Fibroblast of peridontal ligament (primary cell): ENCODE results near the gene FASTK.
"Not testable (repeated sequence)": the region's sequence is repeated elsewhere in the genome, so short reads cannot be mapped to it uniquely, and the experiment has no call there.

Experiments
- DNase-seq: peaks from one replicate; pipeline ENCODE4 v3.0.0-alpha.2; 2010; ENCODE audit errors: extremely low read depth

FASTK gene

GRCh38 chr7:151047976-151048815, 32.4 kb downstream of the FASTK start, which contains the start of gene ASIC3:
TSS of gene ASIC3 (plus strand) at chr7:151048531. CDS start at chr7:151048886, 355 bp downstream.
- no peak for DNase-seq

- DNase-seq = peak; percentile 76
Observed at GRCh38 chr7:151046603-151047573, 33.7 kb downstream of the FASTK start.

- no peak for DNase-seq
Observed at GRCh38 chr7:151045967-151046366, 34.6 kb downstream of the FASTK start.

GRCh38 chr7:151045262-151045661, 35.3 kb downstream of the FASTK start:
- DNase-seq = no peak

GRCh38 chr7:151043959-151044358, 36.6 kb downstream of the FASTK start:
- DNase-seq = no peak

- DNase-seq = not testable (repeated sequence)
Observed at GRCh38 chr7:151043449-151043848, 37.2 kb downstream of the FASTK start.

GRCh38 chr7:151040616-151041375, 39.8 kb downstream of the FASTK start:
- DNase-seq = no peak

GRCh38 chr7:151039850-151040548, 40.6 kb downstream of the FASTK start:
- DNase-seq = no peak

GRCh38 chr7:151038951-151039849, 41.4 kb downstream of the FASTK start:
- DNase-seq = peak; percentile 86

- no peak for DNase-seq
Observed at GRCh38 chr7:151035902-151036301, 44.7 kb downstream of the FASTK start.

GRCh38 chr7:151035026-151035717, 45.4 kb downstream of the FASTK start:
- DNase-seq = no peak

GRCh38 chr7:151034312-151035025, 46.1 kb downstream of the FASTK start:
- no peak for DNase-seq

- no peak for DNase-seq
Observed at GRCh38 chr7:151033864-151034249, 46.8 kb downstream of the FASTK start.

- no peak for DNase-seq
Observed at GRCh38 chr7:151032936-151033863, 47.4 kb downstream of the FASTK start.

GRCh38 chr7:151031011-151031410, 49.6 kb downstream of the FASTK start:
- no peak for DNase-seq

GRCh38 chr7:151028948-151029501, 51.6 kb downstream of the FASTK start:
- DNase-seq = no peak
